Upper lobe of left lung (tissue), 4 donors: Measurements from ENCODE around the gene COX6A1.

Experiments used
- POLR2A ChIP-seq, 4 donors: fragments of 450-650 bp; IDR thresholded peaks; one replicate each; pipeline ENCODE4 v1.5.1; 2016 to 2017; ENCODE audit warnings: antibody characterized with exemption in 4 of 4, mild to moderate bottlenecking in 2 of 4
- TF ChIP-seq, protein P1 (sequence below), 6 experiments: fragments of 450-650 bp in 4 of 6; fragments of 200-600 bp in 2 of 6; sonication (generic) in 2 of 6; IDR thresholded peaks; one replicate each; pipeline ENCODE4 v1.5.1; 2016 to 2019; ENCODE audit warnings: antibody characterized with exemption in 6 of 6

DNA sequence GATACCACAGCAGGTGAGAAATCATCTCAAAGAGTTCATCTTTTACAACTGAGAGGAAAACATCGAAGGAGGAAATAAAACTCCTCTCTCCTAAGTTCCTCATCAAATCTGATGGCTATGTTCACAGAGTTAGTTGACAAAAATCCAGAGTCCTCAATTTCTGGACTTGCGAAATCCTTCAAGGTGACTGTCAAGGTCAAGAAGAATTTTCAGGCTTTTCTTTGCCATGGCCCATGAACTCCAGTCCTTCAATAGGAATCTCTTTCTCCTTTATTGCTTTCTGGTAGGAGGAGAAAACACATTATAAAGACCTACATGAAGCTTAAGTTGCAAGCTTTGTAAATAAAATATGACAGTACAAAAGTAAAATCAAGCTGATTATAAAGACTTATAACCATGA lies 6.8 kb downstream of the COX6A1 start:
- TF ChIP-seq, protein P1, sequence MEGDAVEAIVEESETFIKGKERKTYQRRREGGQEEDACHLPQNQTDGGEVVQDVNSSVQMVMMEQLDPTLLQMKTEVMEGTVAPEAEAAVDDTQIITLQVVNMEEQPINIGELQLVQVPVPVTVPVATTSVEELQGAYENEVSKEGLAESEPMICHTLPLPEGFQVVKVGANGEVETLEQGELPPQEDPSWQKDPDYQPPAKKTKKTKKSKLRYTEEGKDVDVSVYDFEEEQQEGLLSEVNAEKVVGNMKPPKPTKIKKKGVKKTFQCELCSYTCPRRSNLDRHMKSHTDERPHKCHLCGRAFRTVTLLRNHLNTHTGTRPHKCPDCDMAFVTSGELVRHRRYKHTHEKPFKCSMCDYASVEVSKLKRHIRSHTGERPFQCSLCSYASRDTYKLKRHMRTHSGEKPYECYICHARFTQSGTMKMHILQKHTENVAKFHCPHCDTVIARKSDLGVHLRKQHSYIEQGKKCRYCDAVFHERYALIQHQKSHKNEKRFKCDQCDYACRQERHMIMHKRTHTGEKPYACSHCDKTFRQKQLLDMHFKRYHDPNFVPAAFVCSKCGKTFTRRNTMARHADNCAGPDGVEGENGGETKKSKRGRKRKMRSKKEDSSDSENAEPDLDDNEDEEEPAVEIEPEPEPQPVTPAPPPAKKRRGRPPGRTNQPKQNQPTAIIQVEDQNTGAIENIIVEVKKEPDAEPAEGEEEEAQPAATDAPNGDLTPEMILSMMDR (IDR thresholded peaks at IDR 0.05): no peak
- TF ChIP-seq POLR2A (IDR thresholded peaks at IDR 0.05): no peak
